DOHH2 (cell line): Measurements from ENCODE around the gene KIF1C.

ENCODE experiments used
- H3F3A ChIP-seq: fragments of 200-600 bp; sonication (generic), shearing (Covaris generic); 2 replicates; pipeline ENCODE4 v1.6.0; 2016; ENCODE audit warnings: antibody characterized with exemption, mild to moderate bottlenecking; ENCODE audit not compliant: control insufficient read depth, insufficient read depth
- H3K27ac ChIP-seq: fragments of 200-600 bp; sonication (generic); 2 replicates; pipeline ENCODE4 v1.5.1; 2014; ENCODE audit warnings: low read depth, mild to moderate bottlenecking, low read length, moderate library complexity
- H3K27me3 ChIP-seq: fragments of 200-600 bp; sonication (generic); 2 replicates; pipeline ENCODE4 v1.6.1; 2014; ENCODE audit warnings: mild to moderate bottlenecking, low read length, mixed read lengths; ENCODE audit not compliant: control insufficient read depth
- H3K36me3 ChIP-seq: fragments of 200-600 bp; sonication (generic); 2 replicates; pipeline ENCODE4 v1.6.1; 2014; ENCODE audit warnings: mild to moderate bottlenecking, low read length, moderate library complexity, mixed read lengths; ENCODE audit not compliant: control insufficient read depth
- H3K4me1 ChIP-seq: fragments of 200-600 bp; sonication (generic); 2 replicates; pipeline ENCODE4 v1.6.1; 2014; ENCODE audit warnings: mild to moderate bottlenecking, low read length, mixed read lengths; ENCODE audit not compliant: control insufficient read depth
- H3K4me2 ChIP-seq: fragments of 200-600 bp; sonication (generic); 2 replicates; pipeline ENCODE4 v1.6.0; 2014; ENCODE audit warnings: mild to moderate bottlenecking, low read length, moderate library complexity
- H3K4me3 ChIP-seq: fragments of 200-600 bp; sonication (generic); 2 replicates; pipeline ENCODE4 v1.5.1; 2014; ENCODE audit warnings: mild to moderate bottlenecking, low read length, mixed read lengths
- H3K79me2 ChIP-seq: fragments of 200-600 bp; sonication (generic); 2 replicates; pipeline ENCODE4 v1.6.1; 2014; ENCODE audit warnings: mild to moderate bottlenecking, low read length, mixed read lengths; ENCODE audit not compliant: control insufficient read depth
- H3K9me2 ChIP-seq: fragments of 200-600 bp; sonication (generic); replicated peaks from 2 replicates; pipeline ENCODE4 v1.6.1; 2014; ENCODE audit warnings: mild to moderate bottlenecking, low read length, mixed read lengths; ENCODE audit not compliant: control insufficient read depth
- H3K9me3 ChIP-seq: fragments of 200-600 bp; sonication (generic); 2 replicates; pipeline ENCODE4 v1.6.1; 2014; ENCODE audit warnings: antibody characterized with exemption, low read length, mixed read lengths; ENCODE audit not compliant: control insufficient read depth, insufficient read depth
- H4K20me1 ChIP-seq: fragments of 200-600 bp; sonication (generic); 2 replicates; pipeline ENCODE4 v1.6.0; 2014; ENCODE audit warnings: low read depth, mild to moderate bottlenecking, antibody characterized with exemption, low read length, moderate library complexity; ENCODE audit not compliant: control insufficient read depth, insufficient read depth
- CTCF ChIP-seq: fragments of 200-600 bp; sonication (generic); IDR thresholded peaks from one replicate; pipeline ENCODE4 v1.5.1; 2014; ENCODE audit warnings: antibody characterized with exemption, mild to moderate bottlenecking, low read depth, low read length; ENCODE audit not compliant: poor library complexity, severe bottlenecking
- EZH2phosphoT487 ChIP-seq: fragments of 200-600 bp; sonication (generic); IDR thresholded peaks from 2 replicates; pipeline ENCODE4 v1.6.1; 2017; ENCODE audit warnings: borderline replicate concordance, mild to moderate bottlenecking, antibody characterized with exemption, low read length, moderate library complexity, mixed read lengths

Gene KIF1C

GRCh38 chr17:4978726-4979125 is 19.0 kb upstream of the KIF1C start:
- no peaks in the 10 kb centered on the region for H3K9me3 ChIP-seq
- peaks cover 4% of the 10 kb centered on the region; the same call in 1 of the 2 replicates for H3F3A ChIP-seq
- no peak overlapping the region for H3K4me2 ChIP-seq
- H3K9me2 ChIP-seq, result no peaks in the 10 kb centered on the region
- H4K20me1 ChIP-seq, result no peaks in the 10 kb centered on the region
- H3K79me2 ChIP-seq, result no peaks in the 10 kb centered on the region
- TF ChIP-seq EZH2phosphoT487 (no peak), CTCF (no peak)
- no peaks in the 10 kb centered on the region for H3K27me3 ChIP-seq
- H3K27ac ChIP-seq, result no peak overlapping the region
- H3K4me3 ChIP-seq, result no peak overlapping the region
- H3K36me3 ChIP-seq, result peaks cover 69% of the 10 kb centered on the region
- peaks cover 29% of the 10 kb centered on the region for H3K4me1 ChIP-seq

GRCh38 chr17:4980644-4981216 is 17.0 kb upstream of the KIF1C start:
- Histone ChIP-seq H3K27ac (peak overlapping the region; percentile 2; the same call in 1 of the 2 replicates), H3K9me3 (no peaks in the 10 kb centered on the region), H3K4me1 (peaks cover 29% of the 10 kb centered on the region), H3K4me2 (peak overlapping the region; percentile 54), H3K27me3 (no peaks in the 10 kb centered on the region), H3K36me3 (peaks cover 60% of the 10 kb centered on the region), H3K9me2 (no peaks in the 10 kb centered on the region), H3F3A (peaks cover 4% of the 10 kb centered on the region; the same call in 1 of the 2 replicates), H3K79me2 (no peaks in the 10 kb centered on the region; the same call in 1 of the 2 replicates), H3K4me3 (0 out of 2 replicates have a peak overlapping the region, but pooled peaks have one; percentile 8), H4K20me1 (no peaks in the 10 kb centered on the region)
- TF ChIP-seq CTCF (peak; percentile 74), EZH2phosphoT487 (no peak)

- Histone ChIP-seq H3K9me3 (no peaks in the 10 kb centered on the region), H3K4me3 (no peak overlapping the region), H3K4me2 (no peak overlapping the region), H3K27ac (no peak overlapping the region), H4K20me1 (no peaks in the 10 kb centered on the region), H3K27me3 (no peaks in the 10 kb centered on the region), H3K4me1 (peaks cover 40% of the 10 kb centered on the region), H3K36me3 (peaks cover 53% of the 10 kb centered on the region), H3K9me2 (no peaks in the 10 kb centered on the region), H3F3A (peaks cover 4% of the 10 kb centered on the region; the same call in 1 of the 2 replicates), H3K79me2 (peaks cover 16% of the 10 kb centered on the region)
- TF ChIP-seq EZH2phosphoT487 (no peak), CTCF (no peak)
These were observed 15.4 kb upstream of the KIF1C start for GRCh38 chr17:4982305-4982704.
